Body of pancreas (tissue), 4 donors: ENCODE measurements around the gene ACTR5. TPM values are rescaled to one million over a fixed set of nuclear protein-coding genes. Genes with fewer than 3 reads are reported as not detected.
A peak's percentile ranks its signal among the peaks of the same experiment; 100 is the strongest.
"Not testable (repeated sequence)": the region's sequence is repeated elsewhere in the genome, so short reads cannot be mapped to it uniquely, and the experiment has no call there.

ENCODE experiments used
- ATAC-seq: fragments of 150-250 bp; one replicate; pipeline ENCODE4 v1.9.1; 2016
- DNase-seq, 4 donors: peaks; one replicate each; pipeline ENCODE4 v3.0.0-alpha.2; 2019
- H3K27ac ChIP-seq, 4 donors: fragments of 200-600 bp; sonication (generic); 1 replicate in 3 of 4; 2 replicates in 1 of 4; pipeline versions ENCODE4 v1.5.1 to v1.6.1; 2016 to 2019; ENCODE audit warnings: mild to moderate bottlenecking in 1 of 4, mixed read lengths in 1 of 4, moderate library complexity in 1 of 4
- H3K27me3 ChIP-seq, 2 donors: fragments of 200-600 bp; sonication (generic); one replicate each; pipeline ENCODE4 v1.6.0; 2016; ENCODE audit warnings: mild to moderate bottlenecking in 1 of 2
- H3K36me3 ChIP-seq, 2 donors: fragments of 200-600 bp; sonication (generic); replicated peaks in 1 of 2; 2 replicates each; pipeline ENCODE4 v1.5.1; 2016; ENCODE audit warnings: low read depth in 2 of 2; ENCODE audit not compliant: insufficient read depth in 1 of 2
- H3K4me1 ChIP-seq: fragments of 200-600 bp; sonication (generic); one replicate; pipeline ENCODE4 v1.6.0; 2016
- H3K4me3 ChIP-seq, 2 donors: fragments of 200-600 bp; sonication (generic); 1 replicate in 1 of 2; 2 replicates in 1 of 2; pipeline ENCODE4 v1.5.1; 2016 to 2019
- H3K9me3 ChIP-seq, 3 donors: fragments of 200-600 bp; sonication (generic); 1 replicate in 2 of 3; 2 replicates in 1 of 3; pipeline ENCODE4 v1.5.1; 2016
- POLR2A ChIP-seq, 3 donors: fragments of 450-650 bp; IDR thresholded peaks; one replicate each; pipeline ENCODE4 v1.6.1; 2016; ENCODE audit warnings: antibody characterized with exemption in 3 of 3, mild to moderate bottlenecking in 2 of 3
- WGBS, 2 donors: methylation state at CpG; one replicate each; pipeline ENCODE4 v1.1.5; 2017; 5-methylcytosine and 5-hydroxymethylcytosine counted together
- intact Hi-C: fragments of 100-400 bp; cut with DNase I; formaldehyde crosslinking; loops from one replicate; pipeline ENCODE4 v1.15.1; 2023
- total RNA-seq, 2 donors: library from RNA; depleted of rRNA; stranded (reverse); fragments of >200 nt; gene quantifications; one replicate each; pipeline ENCODE4 v1.1.0, GENCODE V29; 2016
- TF ChIP-seq, protein P1 (sequence below), 7 experiments: fragments of 450-650 bp in 4 of 7; fragments of 200-600 bp in 3 of 7; sonication (generic) in 3 of 7; IDR thresholded peaks; one replicate each; pipeline ENCODE4 v1.5.1; 2016 to 2019; ENCODE audit warnings: antibody characterized with exemption in 7 of 7

Gene ACTR5
- total RNA-seq, 2 donors from 2014 or later, result 4.9 to 7.9 TPM

GRCh38 chr20:38791940-38792339, 43.7 kb downstream of the ACTR5 start:
- Histone ChIP-seq H3K4me1 (no peaks in the 10 kb centered on the region), H3K9me3 (no peaks in the 10 kb centered on the region), H3K27me3 (no peaks in the 10 kb centered on the region), H3K36me3 (no peaks in the 10 kb centered on the region), H3K4me3 (no peak overlapping the region), H3K27ac (no peak overlapping the region)
- ATAC-seq, result no peak
- TF ChIP-seq, protein P1, sequence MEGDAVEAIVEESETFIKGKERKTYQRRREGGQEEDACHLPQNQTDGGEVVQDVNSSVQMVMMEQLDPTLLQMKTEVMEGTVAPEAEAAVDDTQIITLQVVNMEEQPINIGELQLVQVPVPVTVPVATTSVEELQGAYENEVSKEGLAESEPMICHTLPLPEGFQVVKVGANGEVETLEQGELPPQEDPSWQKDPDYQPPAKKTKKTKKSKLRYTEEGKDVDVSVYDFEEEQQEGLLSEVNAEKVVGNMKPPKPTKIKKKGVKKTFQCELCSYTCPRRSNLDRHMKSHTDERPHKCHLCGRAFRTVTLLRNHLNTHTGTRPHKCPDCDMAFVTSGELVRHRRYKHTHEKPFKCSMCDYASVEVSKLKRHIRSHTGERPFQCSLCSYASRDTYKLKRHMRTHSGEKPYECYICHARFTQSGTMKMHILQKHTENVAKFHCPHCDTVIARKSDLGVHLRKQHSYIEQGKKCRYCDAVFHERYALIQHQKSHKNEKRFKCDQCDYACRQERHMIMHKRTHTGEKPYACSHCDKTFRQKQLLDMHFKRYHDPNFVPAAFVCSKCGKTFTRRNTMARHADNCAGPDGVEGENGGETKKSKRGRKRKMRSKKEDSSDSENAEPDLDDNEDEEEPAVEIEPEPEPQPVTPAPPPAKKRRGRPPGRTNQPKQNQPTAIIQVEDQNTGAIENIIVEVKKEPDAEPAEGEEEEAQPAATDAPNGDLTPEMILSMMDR (IDR thresholded peaks at IDR 0.05), result no peak
- TF ChIP-seq POLR2A (IDR thresholded peaks at IDR 0.05), result no peak
- intact Hi-C loops, result no loop called here
- no peak for DNase-seq
- 44 to 71% methylated on average over 1 of the region's 1 CpG for WGBS, 2 donors

DNA sequence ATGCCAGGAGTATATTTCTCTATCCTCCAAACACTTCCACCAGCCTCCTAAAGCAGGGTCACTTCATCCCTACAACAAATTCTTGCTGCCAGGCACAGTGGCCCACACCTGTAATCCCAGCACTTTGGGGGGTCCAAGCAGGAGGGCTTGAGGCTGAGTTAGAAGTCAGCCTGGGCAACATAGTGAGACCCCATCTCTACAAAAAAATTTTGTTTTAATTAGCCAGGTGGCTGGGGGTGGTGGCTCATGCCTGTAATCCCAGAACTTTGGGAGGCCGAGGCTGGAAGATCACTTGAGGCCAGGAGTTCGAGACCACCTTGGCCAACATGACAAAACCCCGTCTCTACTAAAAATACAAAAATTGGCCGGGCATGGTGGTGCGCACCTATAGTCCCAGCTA, 45.8 kb downstream of the ACTR5 start:
- 87 to 100% methylated on average over 2 to 5 of the region's 5 CpGs for WGBS, 2 donors
- H3K27ac ChIP-seq, H3K9me3 ChIP-seq, intact Hi-C loops, ATAC-seq, DNase-seq, H3K36me3 ChIP-seq, H3K4me1 ChIP-seq, H3K27me3 ChIP-seq, H3K4me3 ChIP-seq: not testable (repeated sequence)

DNA sequence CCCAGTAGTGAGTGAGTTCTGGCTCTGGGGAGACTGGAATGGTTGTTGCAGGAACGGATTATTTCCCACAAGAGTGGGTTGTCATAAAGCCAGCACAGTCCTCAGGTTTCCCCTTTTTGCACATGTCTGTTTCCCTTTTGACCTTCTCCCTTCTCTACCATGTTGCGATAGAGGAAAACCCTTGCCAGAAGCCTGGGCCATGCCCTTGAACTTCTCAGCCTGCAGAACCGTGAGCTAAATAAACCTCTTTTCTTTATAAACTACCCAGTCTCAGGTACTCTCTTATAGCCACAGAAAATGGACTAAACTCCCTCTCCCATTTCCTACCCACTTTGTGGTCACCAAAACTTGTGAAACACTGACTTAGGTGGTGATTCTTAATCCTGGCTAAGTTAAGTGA, 50.0 kb downstream of the ACTR5 start:
- no peaks in the 10 kb centered on the region for H3K9me3 ChIP-seq
- TF ChIP-seq, protein P1 (IDR thresholded peaks at IDR 0.05), result no peak
- TF ChIP-seq POLR2A (IDR thresholded peaks at IDR 0.05), result no peak
- no peak overlapping the region for H3K27ac ChIP-seq
- no peak for DNase-seq
- no peaks in the 10 kb centered on the region for H3K36me3 ChIP-seq
- H3K4me3 ChIP-seq, result no peak overlapping the region
- ATAC-seq, result no peak
- H3K4me1 ChIP-seq, result no peaks in the 10 kb centered on the region
- no peaks in the 10 kb centered on the region for H3K27me3 ChIP-seq
- intact Hi-C loops, result no loop called here
- WGBS, 2 donors, result 73 to 78% methylated on average over 3 of the region's 3 CpGs

DNA sequence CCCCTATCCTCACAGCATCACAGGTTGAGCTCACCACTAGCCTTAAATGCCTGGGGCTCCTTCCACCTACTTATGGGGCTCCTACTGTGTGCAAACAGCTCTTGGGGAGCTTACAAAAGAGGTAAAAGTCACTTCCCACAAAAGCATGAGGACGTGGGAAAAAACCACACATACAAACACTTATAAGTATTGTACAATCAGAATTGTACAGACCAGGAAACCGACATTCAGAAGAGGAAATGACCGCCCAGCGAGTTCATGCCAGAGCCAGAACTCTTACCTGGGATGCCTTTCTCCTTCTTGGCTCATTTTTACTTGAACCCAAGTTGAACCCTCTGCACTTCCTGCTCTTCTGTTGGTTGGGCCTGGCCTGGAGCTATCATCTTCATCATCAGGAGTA, 50.9 kb downstream of the ACTR5 start:
- intact Hi-C loops, result no loop called here
- no peak for TF ChIP-seq POLR2A (IDR thresholded peaks at IDR 0.05)
- TF ChIP-seq, protein P1 (IDR thresholded peaks at IDR 0.05), result no peak
- Histone ChIP-seq H3K36me3 (no peaks in the 10 kb centered on the region), H3K4me1 (no peaks in the 10 kb centered on the region), H3K27me3 (no peaks in the 10 kb centered on the region), H3K27ac (no peak overlapping the region), H3K4me3 (no peak overlapping the region), H3K9me3 (no peaks in the 10 kb centered on the region)
- 63 to 86% methylated on average over 4 of the region's 4 CpGs for WGBS, 2 donors
- DNase-seq (no peak), ATAC-seq (peak; percentile 35)

- H3K9me3 ChIP-seq, result no peaks in the 10 kb centered on the region
- H3K27me3 ChIP-seq, result peaks cover 0 to 2% of the 10 kb centered on the region in 2 donors
- peaks cover 6% of the 10 kb centered on the region for H3K4me1 ChIP-seq
- no peak for TF ChIP-seq POLR2A (IDR thresholded peaks at IDR 0.05)
- TF ChIP-seq, protein P1 (IDR thresholded peaks at IDR 0.05), result no peak
- no peaks in the 10 kb centered on the region for H3K36me3 ChIP-seq
- intact Hi-C loops, result no loop called here
- H3K27ac ChIP-seq, result no peak overlapping the region
- no peak for DNase-seq
- 74 to 82% methylated on average over 3 of the region's 3 CpGs for WGBS, 2 donors
- no peak overlapping the region for H3K4me3 ChIP-seq
- ATAC-seq, result no peak
Measured at GRCh38 chr20:38800882-38801281, 52.6 kb downstream of the ACTR5 start.
